A204.1 (cell line): ENCODE measurements around the gene ZSWIM8.
"Not testable (repeated sequence)": the region's sequence is repeated elsewhere in the genome, so short reads cannot be mapped to it uniquely, and the experiment has no call there.

Source experiments
- FAIRE-seq: peaks from 2 replicates; lab custom pipeline; 2012; peaks lifted over from hg19 to GRCh38; lab: Jason Lieb, UNC

The ZSWIM8 gene

GRCh38 chr10:73774637-73775036, 10.8 kb upstream of the ZSWIM8 start:
- no peak for FAIRE-seq

- FAIRE-seq = no peak
These were observed 6.4 kb upstream of the ZSWIM8 start for GRCh38 chr10:73779018-73779417.

GRCh38 chr10:73779539-73780197, 5.7 kb upstream of the ZSWIM8 start:
- FAIRE-seq = no peak

- no peak for FAIRE-seq
These were observed 5.1 kb upstream of the ZSWIM8 start for GRCh38 chr10:73780301-73780700.

GRCh38 chr10:73780966-73781365, 4.4 kb upstream of the ZSWIM8 start:
- no peak for FAIRE-seq

GRCh38 chr10:73781548-73781878, 3.9 kb upstream of the ZSWIM8 start:
- no peak for FAIRE-seq

- FAIRE-seq = peak; percentile 69
These were observed 3.3 kb upstream of the ZSWIM8 start, which contains the start of gene CHCHD1 for GRCh38 chr10:73781879-73782748. Gene CHCHD1, plus strand, starts transcription at chr10:73782048. Its CDS starts 28 bp downstream, at chr10:73782076.

GRCh38 chr10:73782749-73783085, 2.7 kb upstream of the ZSWIM8 start:
- FAIRE-seq = no peak

GRCh38 chr10:73785721-73786511, 510 bp downstream of the ZSWIM8 start:
- FAIRE-seq = no peak

- FAIRE-seq = no peak
These were observed 1.1 kb downstream of the ZSWIM8 start for GRCh38 chr10:73786512-73786885.

GRCh38 chr10:73787031-73787800, 1.8 kb downstream of the ZSWIM8 start:
- FAIRE-seq = not testable (repeated sequence)

- FAIRE-seq = no peak
These were observed 3.7 kb downstream of the ZSWIM8 start for GRCh38 chr10:73788864-73789658.

- no peak for FAIRE-seq
These were observed 4.3 kb downstream of the ZSWIM8 start for GRCh38 chr10:73789659-73790055.

GRCh38 chr10:73790886-73791625, 5.7 kb downstream of the ZSWIM8 start:
- no peak for FAIRE-seq

- FAIRE-seq = no peak
These were observed 6.5 kb downstream of the ZSWIM8 start for GRCh38 chr10:73791871-73792400.

- FAIRE-seq = no peak
These were observed 8.1 kb downstream of the ZSWIM8 start for GRCh38 chr10:73793456-73793855.

- not testable (repeated sequence) for FAIRE-seq
These were observed 10.1 kb downstream of the ZSWIM8 start for GRCh38 chr10:73795491-73795890.

- FAIRE-seq = not testable (repeated sequence)
These were observed 10.6 kb downstream of the ZSWIM8 start for GRCh38 chr10:73796035-73796434.

GRCh38 chr10:73796766-73797165, 11.4 kb downstream of the ZSWIM8 start:
- FAIRE-seq = no peak

- FAIRE-seq = no peak
These were observed 12.1 kb downstream of the ZSWIM8 start for GRCh38 chr10:73797324-73798025.
